AG04449 (cell line): Measurements from ENCODE around the gene DOCK1.

Experiments used
- CTCF ChIA-PET: fragments of 350-600 bp; formaldehyde crosslinking; extraction: SDS; loops from one replicate; lab custom pipeline; 2021; ENCODE audit warnings: antibody characterized with exemption; lab: Yijun Ruan, JAX
- POLR2A ChIA-PET: fragments of 400-600, 350-600 bp; formaldehyde crosslinking; extraction: SDS; loops from one replicate; lab custom pipeline; 2020; ENCODE audit warnings: antibody characterized with exemption, inconsistent platforms; lab: Yijun Ruan, JAX
- DNase-seq: peaks from one replicate; pipeline ENCODE4 v3.0.0-alpha.2; 2010; ENCODE audit warnings: low read depth, low spot score
- H3K4me3 ChIP-seq: 2 replicates; pipeline ENCODE4 v1.5.1; 2011; ENCODE audit warnings: low read depth, mild to moderate bottlenecking, control low read depth, low read length
- CTCF ChIP-seq: IDR thresholded peaks from one replicate; pipeline ENCODE4 v1.5.1; 2011; ENCODE audit warnings: mild to moderate bottlenecking, moderate library complexity, low read length, control low read depth, inconsistent platforms; ENCODE audit not compliant: insufficient read depth; ENCODE audit errors: missing control alignments

DOCK1 gene

GRCh38 chr10:126904818-126905701, at the start of gene DOCK1:
Gene DOCK1, plus strand, starts transcription at chr10:126905428. Its CDS starts 90 bp downstream, at chr10:126905518.
- ChIA-PET CTCF (no interaction called here), POLR2A (interaction anchor here (0.8 kb wide), 1 partner anchor 8 kb away, joined by 3 read pairs; no protein-coding TSS in a partner anchor)
- no peak for TF ChIP-seq CTCF
- no peak for DNase-seq
- H3K4me3 ChIP-seq, result peak within 1 kb of the TSS; percentile 73

- H3K4me3 ChIP-seq, result no peak overlapping the region
- TF ChIP-seq CTCF, result no peak
- ChIA-PET POLR2A (no interaction called here), CTCF (no interaction called here)
- DNase-seq, result no peak
Measured at GRCh38 chr10:126857178-126857806, 47.9 kb upstream of the DOCK1 start.

- TF ChIP-seq CTCF, result no peak
- ChIA-PET POLR2A (interaction anchor here (0.6 to 0.9 kb wide), 2 partner anchors 24 to 35 kb away, joined by 3 read pairs; no protein-coding TSS in a partner anchor), CTCF (no interaction called here)
- no peak overlapping the region for H3K4me3 ChIP-seq
- peak; percentile 100 for DNase-seq
Measured at GRCh38 chr10:126867567-126868365, 37.5 kb upstream of the DOCK1 start.

GRCh38 chr10:126868371-126868770, 36.9 kb upstream of the DOCK1 start:
- DNase-seq, result no peak
- no peak overlapping the region for H3K4me3 ChIP-seq
- CTCF ChIA-PET, result no interaction called here
- TF ChIP-seq CTCF, result no peak
- POLR2A ChIA-PET, result no interaction called here

GRCh38 chr10:126872135-126872534, 33.1 kb upstream of the DOCK1 start:
- ChIA-PET POLR2A (no interaction called here), CTCF (no interaction called here)
- no peak overlapping the region for H3K4me3 ChIP-seq
- TF ChIP-seq CTCF, result no peak
- no peak for DNase-seq
